ENCODE measurements around the gene EXD3. TPM values are rescaled to one million over a fixed set of nuclear protein-coding genes. Genes with fewer than 3 reads are reported as not detected.

The EXD3 gene
- total RNA-seq, 2 experiments from 2014 or later = 20.8 to 27.0 TPM

DNA sequence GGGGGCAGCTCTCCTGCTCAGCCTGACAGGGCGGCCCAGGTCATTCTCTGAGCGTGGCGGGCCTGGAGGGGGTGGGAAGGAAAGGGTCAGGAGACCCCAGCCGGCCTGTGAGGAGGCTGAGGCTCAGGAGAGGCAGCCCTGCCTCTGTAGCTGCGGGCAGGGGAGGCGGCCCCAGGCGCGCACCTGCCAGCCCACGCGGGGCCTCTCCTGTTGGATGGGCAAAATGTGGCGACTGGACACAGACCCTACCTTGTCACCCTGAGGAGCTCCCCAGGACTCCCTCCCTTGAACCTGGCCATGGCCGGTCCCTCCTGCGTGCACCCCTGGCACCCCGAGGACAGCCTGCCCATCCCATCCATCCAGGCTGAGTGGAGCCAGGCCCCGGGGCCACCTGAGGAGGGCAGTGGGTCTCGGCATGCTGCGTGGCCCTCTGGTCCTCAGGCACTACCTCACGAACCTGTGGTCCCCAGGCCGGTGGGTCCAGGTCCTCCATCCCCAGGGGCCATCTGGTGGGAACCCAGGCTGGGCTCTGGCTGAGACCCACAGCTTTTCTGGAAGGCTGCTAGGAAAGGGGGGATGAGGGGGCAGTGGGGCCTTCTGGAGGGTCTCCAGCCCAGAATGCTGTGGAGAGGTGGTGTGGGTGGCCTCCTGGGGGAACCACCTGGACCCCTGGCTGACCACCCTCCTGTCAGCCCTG is 105.8 kb downstream of the EXD3 start:
- no peak overlapping the region for H3K4me3 ChIP-seq (ENCODE audit: low read depth, low read length, poor library complexity, severe bottlenecking)
- no peaks in the 10 kb centered on the region for H4K20me1 ChIP-seq (ENCODE audit: insufficient read depth, low read length)
- intact Hi-C loops (cut with micrococcal nuclease; ENCODE audit: unreplicated experiment) = no loop called here
- no peaks in the 10 kb centered on the region for H3K36me3 ChIP-seq (ENCODE audit: insufficient read depth, low read length)
- no peaks in the 10 kb centered on the region for H3K79me2 ChIP-seq (ENCODE audit: insufficient read depth, low read depth, low read length)
- H3K9me2 ChIP-seq (ENCODE audit: insufficient read depth, low read length) = no peaks in the 10 kb centered on the region
- POLR2A ChIA-PET = no interaction called here
- H3K4me1 ChIP-seq (ENCODE audit: insufficient read depth, low read length, poor library complexity, severe bottlenecking) = peaks cover 41% of the 10 kb centered on the region
- H3K9me3 ChIP-seq (ENCODE audit: low read length) = no peaks in the 10 kb centered on the region
- no peak overlapping the region for H3K27ac ChIP-seq (ENCODE audit: low read depth, low read length, poor library complexity, severe bottlenecking)
- no peak overlapping the region for H2AFZ ChIP-seq (ENCODE audit: low read length)
- DNase-seq (ENCODE audit: low spot score) = no peak
- CTCF ChIA-PET (ENCODE audit: unreplicated experiment) = no interaction called here
- BruUV-seq (replicated peaks) = no TSS peak
- no peak overlapping the region for H3K4me2 ChIP-seq (ENCODE audit: low read length)
- TF ChIP-seq, protein P1, sequence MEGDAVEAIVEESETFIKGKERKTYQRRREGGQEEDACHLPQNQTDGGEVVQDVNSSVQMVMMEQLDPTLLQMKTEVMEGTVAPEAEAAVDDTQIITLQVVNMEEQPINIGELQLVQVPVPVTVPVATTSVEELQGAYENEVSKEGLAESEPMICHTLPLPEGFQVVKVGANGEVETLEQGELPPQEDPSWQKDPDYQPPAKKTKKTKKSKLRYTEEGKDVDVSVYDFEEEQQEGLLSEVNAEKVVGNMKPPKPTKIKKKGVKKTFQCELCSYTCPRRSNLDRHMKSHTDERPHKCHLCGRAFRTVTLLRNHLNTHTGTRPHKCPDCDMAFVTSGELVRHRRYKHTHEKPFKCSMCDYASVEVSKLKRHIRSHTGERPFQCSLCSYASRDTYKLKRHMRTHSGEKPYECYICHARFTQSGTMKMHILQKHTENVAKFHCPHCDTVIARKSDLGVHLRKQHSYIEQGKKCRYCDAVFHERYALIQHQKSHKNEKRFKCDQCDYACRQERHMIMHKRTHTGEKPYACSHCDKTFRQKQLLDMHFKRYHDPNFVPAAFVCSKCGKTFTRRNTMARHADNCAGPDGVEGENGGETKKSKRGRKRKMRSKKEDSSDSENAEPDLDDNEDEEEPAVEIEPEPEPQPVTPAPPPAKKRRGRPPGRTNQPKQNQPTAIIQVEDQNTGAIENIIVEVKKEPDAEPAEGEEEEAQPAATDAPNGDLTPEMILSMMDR (conservative IDR thresholded peaks at IDR 0.05; ENCODE audit: low read length) = no peak
- no peak for TF ChIP-seq EZH2phosphoT487 (IDR thresholded peaks at IDR 0.05; ENCODE audit: borderline replicate concordance, low read depth, low read length)

DNA sequence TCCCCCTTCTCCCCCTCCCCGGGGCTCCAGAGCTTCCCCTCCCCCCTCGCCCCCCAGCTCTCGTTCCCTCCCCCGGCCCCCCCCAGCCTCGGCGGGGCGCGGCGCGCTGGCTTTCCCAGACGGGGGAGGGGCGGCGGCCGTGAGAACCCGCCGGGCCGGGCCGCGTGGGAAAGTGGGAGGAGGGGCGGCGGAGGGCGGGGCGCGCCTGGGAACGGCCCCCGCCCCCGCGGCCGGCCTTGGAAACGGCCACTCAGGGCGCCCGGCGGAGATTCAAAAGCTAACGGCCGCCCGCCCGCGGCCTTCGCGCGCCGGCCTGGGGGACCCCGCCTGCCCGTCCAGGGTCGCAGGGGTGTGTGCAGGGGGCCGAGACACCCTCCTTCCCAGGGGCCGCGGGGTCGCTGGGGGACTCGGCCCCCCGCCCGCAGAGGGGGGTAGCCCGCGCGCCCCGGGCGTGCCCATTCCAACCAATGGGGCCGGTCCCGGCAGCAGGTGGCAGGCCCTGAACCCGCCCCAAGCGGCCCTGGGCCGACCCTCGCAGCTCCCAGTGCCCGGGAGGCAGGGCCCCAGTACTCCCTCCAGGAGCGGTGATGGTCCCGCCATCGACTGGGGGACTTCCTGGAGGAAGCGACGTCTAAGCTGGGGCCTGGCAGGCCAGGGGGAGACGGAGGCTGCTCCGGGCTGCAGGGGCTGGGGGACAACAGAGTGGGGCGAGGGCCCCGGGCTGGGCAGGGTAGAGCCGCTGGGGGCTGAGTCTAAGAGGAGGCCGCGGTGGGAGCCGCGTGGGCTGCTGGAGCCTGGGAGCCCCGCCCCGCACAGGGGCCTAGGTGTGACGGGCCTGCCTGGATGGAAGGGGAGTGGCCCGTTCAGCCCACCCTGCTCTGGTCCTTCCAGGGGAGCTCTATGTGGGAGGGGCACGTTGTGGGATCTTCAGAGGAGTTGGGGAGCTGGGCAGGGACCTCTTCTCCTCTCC is 106.7 kb downstream of the EXD3 start:
- Histone ChIP-seq H4K20me1 (ENCODE audit: insufficient read depth, low read length) (no peaks in the 10 kb centered on the region), H3K27ac (ENCODE audit: low read depth, low read length, poor library complexity, severe bottlenecking) (no peak overlapping the region), H3K9me3 (ENCODE audit: low read length) (no peaks in the 10 kb centered on the region), H3K4me1 (ENCODE audit: insufficient read depth, low read length, poor library complexity, severe bottlenecking) (peaks cover 41% of the 10 kb centered on the region), H3K9me2 (ENCODE audit: insufficient read depth, low read length) (no peaks in the 10 kb centered on the region), H2AFZ (ENCODE audit: low read length) (peak overlapping the region; percentile 81), H3K4me3 (ENCODE audit: low read depth, low read length, poor library complexity, severe bottlenecking) (peak overlapping the region; percentile 51), H3K4me2 (ENCODE audit: low read length) (peak overlapping the region; percentile 54), H3K79me2 (ENCODE audit: insufficient read depth, low read depth, low read length) (no peaks in the 10 kb centered on the region), H3K36me3 (ENCODE audit: insufficient read depth, low read length) (no peaks in the 10 kb centered on the region)
- TF ChIP-seq EZH2phosphoT487 (IDR thresholded peaks at IDR 0.05; ENCODE audit: borderline replicate concordance, low read depth, low read length) = no peak
- TF ChIP-seq, protein P1 (conservative IDR thresholded peaks at IDR 0.05; ENCODE audit: low read length) = no peak
- intact Hi-C loops (cut with micrococcal nuclease; ENCODE audit: unreplicated experiment) = no loop called here
- ChIA-PET CTCF (ENCODE audit: unreplicated experiment) (no interaction called here), POLR2A (no interaction called here)
- BruUV-seq (replicated peaks) = no TSS peak
- DNase-seq (ENCODE audit: low spot score) = peak; percentile 41
